ENCODE measurements around the gene UBASH3A.

UBASH3A gene

GRCh38 chr21:42447732-42448131 lies 44.0 kb downstream of the UBASH3A start:
- no peak for TF ChIP-seq CTCF (IDR thresholded peaks at IDR 0.05; ENCODE audit: low read depth, low read length)
- no peak overlapping the region for H3K4me3 ChIP-seq (ENCODE audit: low read depth, low read length)

- H3K4me3 ChIP-seq (ENCODE audit: low read depth, low read length): no peak overlapping the region
- no peak for TF ChIP-seq CTCF (IDR thresholded peaks at IDR 0.05; ENCODE audit: low read depth, low read length)
Observed at GRCh38 chr21:42448686-42449085, 45.0 kb downstream of the UBASH3A start.

- no peak for TF ChIP-seq CTCF (IDR thresholded peaks at IDR 0.05; ENCODE audit: low read depth, low read length)
- no peak overlapping the region for H3K4me3 ChIP-seq (ENCODE audit: low read depth, low read length)
Observed at GRCh38 chr21:42451941-42452340, 48.2 kb downstream of the UBASH3A start.

GRCh38 chr21:42452401-42453223 lies 48.9 kb downstream of the UBASH3A start:
- no peak overlapping the region for H3K4me3 ChIP-seq (ENCODE audit: low read depth, low read length)
- no peak for TF ChIP-seq CTCF (IDR thresholded peaks at IDR 0.05; ENCODE audit: low read depth, low read length)

- no peak overlapping the region for H3K4me3 ChIP-seq (ENCODE audit: low read depth, low read length)
- no peak for TF ChIP-seq CTCF (IDR thresholded peaks at IDR 0.05; ENCODE audit: low read depth, low read length)
Observed at GRCh38 chr21:42453224-42453985, 49.7 kb downstream of the UBASH3A start.

GRCh38 chr21:42453986-42454570 lies 50.4 kb downstream of the UBASH3A start:
- TF ChIP-seq CTCF (IDR thresholded peaks at IDR 0.05; ENCODE audit: low read depth, low read length): no peak
- no peak overlapping the region for H3K4me3 ChIP-seq (ENCODE audit: low read depth, low read length)

GRCh38 chr21:42454786-42455185 lies 51.1 kb downstream of the UBASH3A start:
- TF ChIP-seq CTCF (IDR thresholded peaks at IDR 0.05; ENCODE audit: low read depth, low read length): no peak
- H3K4me3 ChIP-seq (ENCODE audit: low read depth, low read length): no peak overlapping the region
